B cell (primary cell): ENCODE measurements around the gene THUMPD1. TPM values are rescaled to one million over a fixed set of nuclear protein-coding genes. Genes with fewer than 3 reads are reported as not detected.

ENCODE experiments used
- ATAC-seq: fragments of 200-7000 bp; cut with Tn5 transposase; one replicate; pipeline ENCODE4 v1.10.0; 2021; ENCODE audit warnings: low read depth, mild to moderate bottlenecking, moderate number of reproducible peaks, moderate library complexity
- CTCF ChIA-PET: fragments of 350-600 bp; sonication (Branson Sonifier 250); formaldehyde crosslinking; loops from one replicate; lab custom pipeline; 2021; ENCODE audit warnings: antibody characterized with exemption, inconsistent platforms; lab: Charles Lee
- POLR2A ChIA-PET: fragments of 350-600 bp; sonication (Branson Sonifier 250); formaldehyde crosslinking; loops from one replicate; lab custom pipeline; 2021; ENCODE audit warnings: antibody characterized with exemption; lab: Charles Lee
- DNase-seq: peaks from one replicate; pipeline ENCODE4 v3.0.0; 2013
- H2AFZ ChIP-seq: 2 replicates; pipeline ENCODE4 v1.6.1; 2012; ENCODE audit warnings: mild to moderate bottlenecking, low read depth, low read length; ENCODE audit not compliant: insufficient read depth, poor library complexity, severe bottlenecking
- H3K27ac ChIP-seq, 2 donors: 1 replicate in 1 of 2; 2 replicates in 1 of 2; pipeline ENCODE4 v1.5.1; 2012 to 2013; ENCODE audit warnings: low read length in 2 of 2, mild to moderate bottlenecking in 2 of 2, moderate library complexity in 1 of 2
- H3K27me3 ChIP-seq, 4 experiments: fragments of 200-600 bp in 1 of 4; sonication (generic) in 1 of 4; replicated peaks in 1 of 4; 1 replicate in 2 of 4; 2 replicates in 2 of 4; pipeline versions ENCODE4 v1.6.1 to v1.7.0; 2013 to 2016; ENCODE audit warnings: low read length in 3 of 4, mild to moderate bottlenecking in 2 of 4, mixed read lengths in 1 of 4, moderate library complexity in 1 of 4; ENCODE audit not compliant: insufficient read depth in 4 of 4, control insufficient read depth in 3 of 4; ENCODE audit errors: control extremely low read depth in 1 of 4
- H3K36me3 ChIP-seq, 2 experiments: replicated peaks in 1 of 2; 1 replicate in 1 of 2; 2 replicates in 1 of 2; pipeline versions ENCODE4 v1.6.1 to v1.7.1; 2013; ENCODE audit warnings: low read length in 1 of 2; ENCODE audit not compliant: insufficient read depth in 2 of 2, control insufficient read depth in 1 of 2; ENCODE audit errors: control extremely low read depth in 1 of 2, extremely low read depth in 1 of 2
- H3K4me1 ChIP-seq, 2 donors: fragments of 200-600 bp in 1 of 2; sonication (generic) in 1 of 2; 1 replicate in 1 of 2; 2 replicates in 1 of 2; pipeline versions ENCODE4 v1.5.1 to v1.6.1; 2013 to 2017; ENCODE audit warnings: low read length in 2 of 2; ENCODE audit not compliant: control insufficient read depth in 2 of 2, insufficient read depth in 2 of 2
- H3K4me2 ChIP-seq: replicated peaks from 2 replicates; pipeline ENCODE3; 2012; ENCODE audit warnings: mild to moderate bottlenecking, low read depth, low read length; ENCODE audit not compliant: poor library complexity, severe bottlenecking
- H3K4me3 ChIP-seq, 5 experiments: fragments of 200-600 bp in 1 of 5; sonication (generic) in 1 of 5; 1 replicate in 3 of 5; 2 replicates in 2 of 5; pipeline versions ENCODE4 v1.5.1 to v1.7.0; 2011 to 2016; ENCODE audit warnings: low read length in 4 of 5, mild to moderate bottlenecking in 4 of 5, low read depth in 2 of 5, control low read depth in 1 of 5, moderate library complexity in 1 of 5; ENCODE audit not compliant: insufficient read depth in 1 of 5; ENCODE audit errors: control extremely low read depth in 1 of 5, extremely low read depth in 1 of 5
- H3K79me2 ChIP-seq: fragments of 200-600 bp; sonication (generic); one replicate; pipeline ENCODE4 v1.6.0; 2016; ENCODE audit warnings: low read length; ENCODE audit not compliant: control insufficient read depth, insufficient read depth
- H3K9ac ChIP-seq: fragments of 200-600 bp; sonication (generic); 2 replicates; pipeline ENCODE4 v1.6.1; 2017; ENCODE audit warnings: mild to moderate bottlenecking, low read length, moderate library complexity
- H3K9me3 ChIP-seq, 3 donors: one replicate each; pipeline versions ENCODE4 v1.6.1 to v1.7.1; 2013; ENCODE audit warnings: low read length in 2 of 3; ENCODE audit not compliant: control insufficient read depth in 2 of 3, insufficient read depth in 1 of 3; ENCODE audit errors: control extremely low read depth in 1 of 3
- H4K20me1 ChIP-seq: 2 replicates; pipeline ENCODE4 v1.6.0; 2012; ENCODE audit warnings: mild to moderate bottlenecking, low read length; ENCODE audit not compliant: insufficient read depth, control insufficient read depth, poor library complexity, severe bottlenecking
- H3K27ac Mint-ChIP-seq: one replicate; pipeline ENCODE4 v1.8.0; 2021; ENCODE audit warnings: mixed read lengths
- H3K27me3 Mint-ChIP-seq: one replicate; pipeline ENCODE4 v1.8.0; 2021; ENCODE audit warnings: mixed read lengths
- H3K4me1 Mint-ChIP-seq: one replicate; pipeline ENCODE4 v1.8.0; 2021; ENCODE audit warnings: mixed read lengths
- H3K4me3 Mint-ChIP-seq: one replicate; pipeline ENCODE4 v1.8.0; 2021; ENCODE audit warnings: mixed read lengths
- H3K9me3 Mint-ChIP-seq: one replicate; pipeline ENCODE4 v1.8.0; 2022; ENCODE audit warnings: mixed read lengths; ENCODE audit not compliant: insufficient read depth
- EZH2 ChIP-seq: IDR thresholded peaks from 2 replicates; pipeline ENCODE4 v1.6.1; 2012; ENCODE audit warnings: borderline replicate concordance, low read depth, mild to moderate bottlenecking, moderate library complexity, low read length; ENCODE audit not compliant: insufficient read depth, poor library complexity, severe bottlenecking
- WGBS: methylation state at CpG from one replicate; pipeline ENCODE4 v1.1.5; 2013; ENCODE audit warnings: missing lambda C conversion rate; ENCODE audit not compliant: insufficient coverage; 5-methylcytosine and 5-hydroxymethylcytosine counted together
- intact Hi-C: fragments of 100-400 bp; cut with micrococcal nuclease; formaldehyde crosslinking; loops from one replicate; pipeline ENCODE4 v1.10.0; 2022
- polyA plus RNA-seq: library from polyadenylated mRNA; depleted of rRNA; stranded (reverse); fragments of >200 nt; gene quantifications from 2 replicates; pipeline ENCODE4 v1.2.3, GENCODE V29; 2012
- total RNA-seq, 2 donors: library from RNA; stranded (reverse); fragments of 120-200 nt in 1 of 2; gene quantifications; 1 replicate in 1 of 2; 2 replicates in 1 of 2; pipeline versions ENCODE4 v1.2.3 to v1.2.4, GENCODE V29; 2013 to 2022
- TF ChIP-seq, protein P1 (sequence below): fragments of 200-600 bp; IDR thresholded peaks from one replicate; pipeline ENCODE4 v1.8.0; 2022; ENCODE audit warnings: antibody characterized with exemption, mild to moderate bottlenecking

THUMPD1 gene
- total and polyA plus RNA-seq, 2 donors (not counting 1 experiment from before 2014, with no cell fraction given) = 52.5 to 72.6 TPM

DNA sequence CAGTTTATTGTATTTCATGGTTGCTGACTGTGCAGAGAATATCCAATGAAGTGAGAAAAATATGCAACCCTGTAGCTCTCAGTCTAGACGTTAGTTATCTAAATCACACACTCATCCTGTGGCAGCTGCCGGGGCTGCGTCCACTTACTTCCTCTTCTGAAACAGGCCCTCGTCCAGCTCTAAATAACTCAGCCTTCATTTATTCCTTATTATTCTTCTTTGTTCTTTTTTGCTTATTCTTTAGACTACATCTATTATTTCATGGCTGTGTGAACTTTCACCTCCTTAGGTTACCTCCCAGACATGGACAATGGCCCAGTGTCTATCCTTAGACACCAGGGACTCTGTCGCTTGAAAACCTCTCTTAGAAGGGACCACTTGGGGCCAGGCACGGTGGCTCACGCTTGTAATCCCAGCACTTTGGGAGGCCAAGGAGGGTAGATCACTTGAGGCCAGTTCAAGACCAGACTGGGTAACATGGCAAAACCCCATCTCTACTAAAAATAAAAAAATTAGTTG is 3.4 kb upstream of the THUMPD1 start:
- POLR2A ChIA-PET = no interaction called here
- 20% methylated on average over 4 of the region's 7 CpGs for WGBS
- no peak overlapping the region for H3K4me3 Mint-ChIP-seq

DNA sequence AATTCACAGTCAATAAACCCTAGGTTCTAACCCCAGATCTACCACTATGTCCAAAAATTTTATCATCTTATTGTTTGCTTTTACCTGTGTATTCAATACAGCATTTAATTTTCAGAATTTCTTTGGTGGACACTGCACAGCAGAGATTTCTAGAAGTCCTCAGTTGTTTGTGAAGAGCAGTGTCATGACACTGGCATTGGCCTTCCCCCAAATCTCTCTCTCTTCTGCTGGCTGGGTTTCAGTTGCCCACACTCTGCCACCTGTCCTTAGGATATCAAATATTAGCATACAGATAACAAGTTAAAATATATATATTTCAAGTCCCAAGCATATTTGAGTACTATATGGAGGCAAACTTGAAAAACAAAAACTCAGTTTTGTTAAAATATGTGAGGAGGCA is 2.0 kb upstream of the THUMPD1 start:
- H3K9me3 ChIP-seq = peaks cover 0 to 19% (median 17%) of the 10 kb centered on the region in 3 donors
- H3K36me3 ChIP-seq = peaks cover 4 to 5% of the 10 kb centered on the region in 2 experiments
- H3K27ac ChIP-seq = no peak overlapping the region
- H4K20me1 ChIP-seq = peaks cover 20% of the 10 kb centered on the region
- H3K4me3 ChIP-seq = no peak overlapping the region
- peaks cover 2% of the 10 kb centered on the region for H3K9me3 Mint-ChIP-seq
- DNase-seq (no peak), ATAC-seq (no peak)
- H3K27me3 ChIP-seq = no peaks in the 10 kb centered on the region
- H3K79me2 ChIP-seq = peaks cover 26% of the 10 kb centered on the region
- H3K4me1 Mint-ChIP-seq = peaks cover 19% of the 10 kb centered on the region
- CTCF ChIA-PET = no interaction called here
- intact Hi-C loops = loop anchor here (5.0 to 10.0 kb wide), 2 partner anchors 414 to 1219 kb away; partner anchors contain the start of genes CCP110, GDE1 and LDAF1
- H2AFZ ChIP-seq = no peak overlapping the region
- H3K4me1 ChIP-seq = peaks cover 17 to 22% of the 10 kb centered on the region in 2 donors
- no peaks in the 10 kb centered on the region for H3K27me3 Mint-ChIP-seq
- H3K4me2 ChIP-seq = no peak overlapping the region
- no peak overlapping the region for H3K27ac Mint-ChIP-seq
- TF ChIP-seq EZH2 = no peak
- POLR2A ChIA-PET = no interaction called here
- no peak overlapping the region for H3K4me3 Mint-ChIP-seq
- no peak overlapping the region for H3K9ac ChIP-seq

More for the DNA sequence above, 3.4 kb upstream of the THUMPD1 start:
- H4K20me1 ChIP-seq = peaks cover 6% of the 10 kb centered on the region
- no peaks in the 10 kb centered on the region for H3K27me3 Mint-ChIP-seq
- no peak overlapping the region for H3K27ac ChIP-seq
- H3K4me2 ChIP-seq = no peak overlapping the region
- peaks cover 12 to 14% of the 10 kb centered on the region in 2 donors for H3K4me1 ChIP-seq
- H3K79me2 ChIP-seq = peaks cover 12% of the 10 kb centered on the region
- TF ChIP-seq, protein P1, sequence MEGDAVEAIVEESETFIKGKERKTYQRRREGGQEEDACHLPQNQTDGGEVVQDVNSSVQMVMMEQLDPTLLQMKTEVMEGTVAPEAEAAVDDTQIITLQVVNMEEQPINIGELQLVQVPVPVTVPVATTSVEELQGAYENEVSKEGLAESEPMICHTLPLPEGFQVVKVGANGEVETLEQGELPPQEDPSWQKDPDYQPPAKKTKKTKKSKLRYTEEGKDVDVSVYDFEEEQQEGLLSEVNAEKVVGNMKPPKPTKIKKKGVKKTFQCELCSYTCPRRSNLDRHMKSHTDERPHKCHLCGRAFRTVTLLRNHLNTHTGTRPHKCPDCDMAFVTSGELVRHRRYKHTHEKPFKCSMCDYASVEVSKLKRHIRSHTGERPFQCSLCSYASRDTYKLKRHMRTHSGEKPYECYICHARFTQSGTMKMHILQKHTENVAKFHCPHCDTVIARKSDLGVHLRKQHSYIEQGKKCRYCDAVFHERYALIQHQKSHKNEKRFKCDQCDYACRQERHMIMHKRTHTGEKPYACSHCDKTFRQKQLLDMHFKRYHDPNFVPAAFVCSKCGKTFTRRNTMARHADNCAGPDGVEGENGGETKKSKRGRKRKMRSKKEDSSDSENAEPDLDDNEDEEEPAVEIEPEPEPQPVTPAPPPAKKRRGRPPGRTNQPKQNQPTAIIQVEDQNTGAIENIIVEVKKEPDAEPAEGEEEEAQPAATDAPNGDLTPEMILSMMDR = no peak
- no peak for TF ChIP-seq EZH2
- CTCF ChIA-PET = interaction anchor here (1.1 kb wide), 1 partner anchor 10 kb away, joined by 3 read pairs; no protein-coding TSS in a partner anchor
- peaks cover 11% of the 10 kb centered on the region for H3K4me1 Mint-ChIP-seq
- no peak overlapping the region for H3K4me3 ChIP-seq
- no peaks in the 10 kb centered on the region for H3K36me3 ChIP-seq
- no peaks in the 10 kb centered on the region for H3K27me3 ChIP-seq
- peaks cover 0 to 19% (median 17%) of the 10 kb centered on the region in 3 donors for H3K9me3 ChIP-seq
- intact Hi-C loops = loop anchor here (5.0 to 10.0 kb wide), 2 partner anchors 412 to 1220 kb away; partner anchors contain the start of genes CCP110, GDE1 and LDAF1
- H2AFZ ChIP-seq = no peak overlapping the region
- ATAC-seq = no peak
- H3K9me3 Mint-ChIP-seq = peaks cover 2% of the 10 kb centered on the region
- DNase-seq = no peak
- H3K9ac ChIP-seq = no peak overlapping the region
- H3K27ac Mint-ChIP-seq = no peak overlapping the region
